Measurements from ENCODE around the gene NDFIP2. TPM values are rescaled to one million over a fixed set of nuclear protein-coding genes. Genes with fewer than 3 reads are reported as not detected.

Gene NDFIP2
- total and polyA plus RNA-seq, 12 donors = 9.9 to 42.7 (median 33.2) TPM

DNA sequence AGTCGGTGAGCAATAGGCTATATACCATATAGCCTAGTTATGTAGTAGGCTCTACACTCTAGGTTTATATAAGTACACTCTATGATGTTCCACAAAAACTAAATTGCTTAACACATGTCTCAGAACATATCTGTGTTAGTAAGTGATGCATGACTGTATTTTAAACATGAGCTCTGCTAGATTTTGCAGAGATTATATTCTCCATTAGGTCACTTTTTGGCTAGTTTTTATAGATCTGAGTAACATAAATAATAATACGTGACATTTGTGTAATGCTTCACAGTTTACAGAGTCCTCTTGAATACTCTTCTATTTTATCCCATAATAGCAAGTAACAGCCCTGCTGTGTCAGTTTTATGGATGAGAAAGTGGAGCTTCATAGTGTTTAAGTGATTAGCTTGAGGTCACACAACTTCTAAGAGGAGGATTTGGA is 47.8 kb downstream of the NDFIP2 start:
- WGBS, 2 donors = 90 to 95% methylated on average over 2 of the region's 2 CpGs
- DNase-seq (no peak), ATAC-seq (peak in 3 of 8 donors; percentile 9 to 22 (median 15))
- Histone ChIP-seq H3K27ac (no peak overlapping the region), H3K27me3 (no peaks in the 10 kb centered on the region), H3K4me1 (peaks cover 0 to 26% (median 21%) of the 10 kb centered on the region in 9 donors), H3K9me3 (no peaks in the 10 kb centered on the region), H3K36me3 (peaks cover 0 to 17% (median 0%) of the 10 kb centered on the region in 9 donors), H3K4me3 (no peak overlapping the region)
- TF ChIP-seq, protein P1, sequence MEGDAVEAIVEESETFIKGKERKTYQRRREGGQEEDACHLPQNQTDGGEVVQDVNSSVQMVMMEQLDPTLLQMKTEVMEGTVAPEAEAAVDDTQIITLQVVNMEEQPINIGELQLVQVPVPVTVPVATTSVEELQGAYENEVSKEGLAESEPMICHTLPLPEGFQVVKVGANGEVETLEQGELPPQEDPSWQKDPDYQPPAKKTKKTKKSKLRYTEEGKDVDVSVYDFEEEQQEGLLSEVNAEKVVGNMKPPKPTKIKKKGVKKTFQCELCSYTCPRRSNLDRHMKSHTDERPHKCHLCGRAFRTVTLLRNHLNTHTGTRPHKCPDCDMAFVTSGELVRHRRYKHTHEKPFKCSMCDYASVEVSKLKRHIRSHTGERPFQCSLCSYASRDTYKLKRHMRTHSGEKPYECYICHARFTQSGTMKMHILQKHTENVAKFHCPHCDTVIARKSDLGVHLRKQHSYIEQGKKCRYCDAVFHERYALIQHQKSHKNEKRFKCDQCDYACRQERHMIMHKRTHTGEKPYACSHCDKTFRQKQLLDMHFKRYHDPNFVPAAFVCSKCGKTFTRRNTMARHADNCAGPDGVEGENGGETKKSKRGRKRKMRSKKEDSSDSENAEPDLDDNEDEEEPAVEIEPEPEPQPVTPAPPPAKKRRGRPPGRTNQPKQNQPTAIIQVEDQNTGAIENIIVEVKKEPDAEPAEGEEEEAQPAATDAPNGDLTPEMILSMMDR (IDR thresholded peaks at IDR 0.05) = no peak
- intact Hi-C loops (cut with DNase I) = loop anchor here in 2 of 10 donors (5.0 kb wide), 2 partner anchors 41 to 46 kb away; partner anchors contain the start of gene NDFIP2 (in 1 of the 2)

DNA sequence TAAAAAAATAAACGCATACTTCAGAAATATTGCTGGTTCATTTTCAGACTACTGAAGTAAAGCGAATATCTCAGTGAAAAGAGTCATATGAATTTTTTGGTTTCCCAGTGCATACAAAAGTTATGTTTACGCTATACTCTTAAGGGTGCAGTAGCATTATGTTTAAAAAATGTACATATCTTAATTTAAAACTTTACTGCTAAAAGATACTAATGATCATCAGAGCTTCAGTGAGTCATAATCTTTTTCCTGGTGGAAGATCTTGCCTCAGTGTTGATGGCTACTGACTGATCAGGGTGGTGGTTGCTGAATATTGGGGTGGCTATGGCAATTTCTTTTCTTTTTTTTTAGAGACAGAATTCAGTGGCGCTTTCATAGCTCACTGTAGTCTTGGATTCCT is 48.9 kb downstream of the NDFIP2 start:
- Histone ChIP-seq H3K36me3 (peaks cover 0 to 12% (median 0%) of the 10 kb centered on the region in 9 donors), H3K27ac (no peak overlapping the region), H3K27me3 (no peaks in the 10 kb centered on the region), H3K4me1 (peaks cover 0 to 35% (median 21%) of the 10 kb centered on the region in 9 donors), H3K9me3 (no peaks in the 10 kb centered on the region), H3K4me3 (no peak overlapping the region)
- intact Hi-C loops (cut with DNase I) = loop anchor here in 4 of 10 donors (5.0 kb wide), 2 partner anchors 43 to 48 kb away; partner anchors contain the start of gene NDFIP2 (in 3 of the 4)
- DNase-seq = no peak
- TF ChIP-seq, protein P1 (IDR thresholded peaks at IDR 0.05) = no peak
- no peak for ATAC-seq
- 96 to 97% methylated on average over 4 of the region's 4 CpGs for WGBS, 2 donors

DNA sequence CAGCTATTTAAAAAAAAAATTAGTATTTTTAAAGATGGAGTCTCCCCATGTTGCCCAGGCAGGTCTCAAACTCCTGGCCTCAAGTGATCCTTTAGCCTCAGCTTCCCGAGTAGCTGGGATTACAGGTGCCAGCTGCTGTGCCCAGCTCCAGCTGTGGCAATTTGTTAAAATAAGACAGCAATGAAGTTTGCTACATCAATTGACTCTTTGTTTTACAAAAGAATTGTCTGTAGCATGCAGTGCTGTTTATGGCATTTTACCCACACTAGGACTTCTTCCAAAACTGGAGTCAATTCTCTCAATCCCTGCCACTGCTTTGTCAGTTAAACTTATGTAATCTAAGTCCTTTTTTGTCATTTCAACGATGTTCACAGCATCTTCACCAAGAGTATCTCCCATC is 49.3 kb downstream of the NDFIP2 start:
- ATAC-seq = no peak
- H3K4me1 ChIP-seq = peaks cover 0 to 38% (median 16%) of the 10 kb centered on the region in 9 donors
- intact Hi-C loops (cut with DNase I) = loop anchor here in 2 of 10 donors (5.0 kb wide), 1 partner anchor 48 kb away; the partner anchor contains the start of gene NDFIP2 (in 2 of the 2)

DNA sequence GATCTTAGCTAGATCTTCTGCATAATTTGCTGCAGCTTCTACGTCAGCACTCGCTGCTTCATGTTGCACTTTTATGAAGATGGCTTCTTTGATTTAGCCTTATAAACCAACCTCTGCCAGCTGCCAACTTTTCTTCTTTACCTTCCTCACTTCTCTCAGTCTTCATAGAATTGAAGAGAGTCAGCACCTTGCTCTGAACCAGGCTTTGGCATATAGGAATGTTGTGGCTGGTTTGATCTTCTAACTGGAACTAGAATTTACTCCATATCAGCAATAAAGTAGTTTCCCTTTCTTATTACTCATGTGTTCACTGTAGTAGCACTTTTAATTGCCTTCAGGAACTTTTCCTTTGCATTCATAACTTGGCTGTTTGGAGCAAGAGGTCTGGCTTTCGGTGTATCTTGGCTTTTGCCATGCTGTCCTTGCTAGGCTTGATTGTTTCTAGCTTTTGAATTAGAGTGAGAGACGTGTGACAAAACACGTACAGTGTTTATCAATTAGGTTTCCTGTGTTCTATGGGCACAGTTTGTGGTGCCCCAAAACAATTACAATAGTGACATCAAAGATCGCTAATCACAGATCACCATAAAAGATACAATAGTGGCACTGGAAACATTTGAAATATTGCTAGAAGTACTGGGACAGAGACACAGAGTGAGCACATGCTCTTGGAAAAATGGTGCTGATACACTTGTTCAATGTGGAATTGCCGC is 50.7 kb downstream of the NDFIP2 start:
- peaks cover 0 to 25% (median 13%) of the 10 kb centered on the region in 9 donors for H3K4me1 ChIP-seq
- DNase-seq = no peak
- TF ChIP-seq, protein P1 (IDR thresholded peaks at IDR 0.05) = no peak
- peaks cover 0 to 14% (median 0%) of the 10 kb centered on the region in 9 donors for H3K36me3 ChIP-seq
- H3K27ac ChIP-seq = no peak overlapping the region
- 90 to 94% methylated on average over 7 of the region's 7 CpGs for WGBS, 2 donors
- intact Hi-C loops (cut with DNase I) = loop anchor here in 2 of 10 donors (5.0 kb wide), 1 partner anchor 49 kb away; the partner anchor contains the start of gene NDFIP2 (in 2 of the 2)
- no peak overlapping the region for H3K4me3 ChIP-seq
- no peaks in the 10 kb centered on the region for H3K9me3 ChIP-seq
- H3K27me3 ChIP-seq = no peaks in the 10 kb centered on the region
- ATAC-seq = no peak

More for the DNA sequence above, 49.3 kb downstream of the NDFIP2 start:
- DNase-seq = no peak
- H3K9me3 ChIP-seq = no peaks in the 10 kb centered on the region
- H3K27me3 ChIP-seq = no peaks in the 10 kb centered on the region
- no peak overlapping the region for H3K27ac ChIP-seq
- peaks cover 0 to 12% (median 0%) of the 10 kb centered on the region in 9 donors for H3K36me3 ChIP-seq
- 84 to 91% methylated on average over 2 of the region's 2 CpGs for WGBS, 2 donors
- TF ChIP-seq, protein P1 (IDR thresholded peaks at IDR 0.05) = no peak
- no peak overlapping the region for H3K4me3 ChIP-seq
